GM18873 (cell line): Measurements from ENCODE around the gene SLC22A12.
"Not testable (repeated sequence)": the region's sequence is repeated elsewhere in the genome, so short reads cannot be mapped to it uniquely, and the experiment has no call there.

Experiments used
- ATAC-seq: cut with Tn5 transposase; IDR thresholded peaks from one replicate; pipeline ENCODE4 v1.9.1; 2021; ENCODE audit warnings: mild to moderate bottlenecking, moderate library complexity, moderate number of reproducible peaks; ENCODE audit not compliant: unreplicated experiment, low FRiP score

SLC22A12 gene

DNA sequence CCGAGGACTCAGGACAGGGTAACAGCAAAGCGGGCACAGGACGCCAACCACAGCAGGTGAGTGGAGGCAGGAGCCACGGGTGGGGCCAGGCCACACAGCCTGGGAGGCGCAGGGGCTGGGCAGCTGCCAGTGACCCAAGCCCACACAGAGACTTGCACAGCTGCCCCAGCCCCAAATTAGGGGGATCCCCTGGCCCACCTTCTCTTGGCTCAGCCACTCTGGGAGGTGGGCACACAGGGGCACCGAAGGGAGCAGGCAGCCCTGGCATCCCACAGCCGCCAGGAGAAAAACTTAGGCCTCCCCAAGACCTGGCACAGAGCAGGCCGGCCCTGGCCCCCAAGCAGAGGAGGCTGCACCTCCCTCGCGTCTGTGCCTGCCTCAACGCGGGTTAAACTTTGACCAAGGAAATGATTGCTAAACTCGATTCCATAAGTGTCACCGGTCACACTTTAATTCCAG lies at the start of gene SLC22A12:
Gene SLC22A12 (plus strand): TSS at position 458 of the 459 bp plus-strand sequence. CDS start 337 bp downstream, outside the sequence.
- no peak for ATAC-seq

DNA sequence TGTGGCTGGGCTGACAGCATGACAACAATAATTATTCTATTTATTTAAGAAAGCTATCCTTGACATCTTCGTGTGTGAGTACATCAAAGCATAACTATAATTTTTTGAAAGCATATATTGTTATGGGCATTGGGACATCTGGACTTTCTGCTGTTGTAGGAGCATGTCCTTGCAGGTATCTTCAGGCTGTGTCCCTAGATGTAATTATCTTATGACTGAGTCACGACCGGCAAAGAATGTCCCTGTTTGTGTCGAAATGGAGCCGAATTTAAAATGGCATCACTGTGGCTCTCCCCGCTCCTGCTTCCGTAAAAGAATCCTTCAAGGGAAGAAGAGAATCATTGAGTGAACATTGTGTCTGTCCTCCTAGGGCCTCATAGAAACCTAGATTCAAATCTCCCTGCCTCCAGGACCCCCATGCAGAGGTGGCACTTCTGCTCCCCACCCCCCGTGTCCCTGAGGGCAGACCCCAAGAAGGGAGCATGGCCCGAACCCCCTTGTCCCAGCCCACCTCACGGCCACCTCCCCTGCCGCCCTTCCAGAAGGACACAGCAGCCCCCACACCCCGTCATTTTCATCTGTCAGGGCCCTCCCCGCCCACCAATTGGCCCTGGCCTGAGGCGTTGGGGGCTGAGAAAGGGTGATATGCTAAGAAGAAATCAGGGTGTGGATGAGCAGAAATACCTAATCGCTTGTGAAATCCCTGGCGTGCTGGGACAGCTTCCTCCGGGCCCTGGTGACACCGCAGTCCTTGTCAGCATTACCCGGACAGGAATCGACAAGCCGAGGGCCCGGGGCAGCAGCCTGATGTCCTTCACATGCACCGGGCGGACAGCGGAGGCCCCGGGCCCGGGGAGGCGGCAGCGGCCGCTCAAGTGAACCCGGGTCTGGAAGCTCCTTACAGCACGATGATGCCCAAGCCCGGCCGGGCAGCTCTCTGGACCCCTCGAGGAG lies 48.6 kb upstream of the SLC22A12 start:
- ATAC-seq = no peak

DNA sequence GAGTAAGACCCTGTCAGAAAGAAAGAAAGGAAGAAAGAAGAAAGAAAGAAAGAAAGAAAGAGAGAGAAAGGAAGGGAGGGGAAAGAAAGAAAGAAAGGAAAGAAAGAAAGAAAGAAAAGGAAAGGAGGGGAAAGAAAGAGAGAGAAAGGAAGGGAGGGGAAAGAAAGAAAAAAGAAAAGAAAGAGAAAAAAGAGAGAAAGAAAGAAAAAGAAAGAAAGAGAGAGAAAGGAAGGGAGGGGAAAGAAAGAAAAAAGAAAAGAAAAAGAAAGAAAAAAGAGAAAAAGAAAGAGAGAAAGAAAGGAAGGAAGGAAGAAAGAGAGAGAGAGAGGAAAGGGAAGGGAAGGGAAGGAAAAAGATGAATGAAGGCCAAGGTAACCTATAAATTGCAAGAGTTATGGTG lies 47.2 kb upstream of the SLC22A12 start:
- no peak for ATAC-seq

DNA sequence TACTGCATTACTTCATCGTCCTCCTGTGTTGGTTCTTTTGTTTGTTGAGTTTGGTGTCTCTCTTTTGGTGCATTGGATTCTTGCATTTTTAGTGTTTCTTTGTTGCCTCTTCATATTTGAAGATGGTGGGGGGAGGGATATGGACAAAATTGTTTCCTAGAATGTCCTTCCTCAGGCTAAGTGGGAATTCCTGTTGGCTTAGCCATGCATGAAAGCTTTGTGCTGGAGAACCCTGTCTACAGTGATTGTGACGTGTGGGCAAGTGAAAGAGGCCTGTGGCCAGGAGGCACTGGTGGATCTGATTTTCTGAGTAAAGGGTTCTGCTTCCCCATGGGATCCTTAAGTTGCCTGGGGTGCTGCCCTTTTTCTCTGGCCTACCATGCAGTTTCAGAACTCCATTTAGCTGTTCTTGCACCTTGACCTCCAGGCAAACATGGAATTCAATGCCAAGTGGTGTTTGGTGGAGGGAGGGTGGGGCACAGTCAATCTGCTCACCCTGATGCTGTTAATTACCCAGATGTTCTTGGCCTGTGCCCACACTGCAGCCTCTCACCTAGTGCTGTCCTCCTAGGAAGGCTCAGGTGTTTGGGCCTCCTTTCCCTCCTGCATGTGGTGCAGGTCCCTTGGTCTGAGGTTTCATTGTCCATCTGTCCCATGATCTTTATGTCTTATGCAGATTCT lies 46.3 kb upstream of the SLC22A12 start:
- ATAC-seq = no peak

DNA sequence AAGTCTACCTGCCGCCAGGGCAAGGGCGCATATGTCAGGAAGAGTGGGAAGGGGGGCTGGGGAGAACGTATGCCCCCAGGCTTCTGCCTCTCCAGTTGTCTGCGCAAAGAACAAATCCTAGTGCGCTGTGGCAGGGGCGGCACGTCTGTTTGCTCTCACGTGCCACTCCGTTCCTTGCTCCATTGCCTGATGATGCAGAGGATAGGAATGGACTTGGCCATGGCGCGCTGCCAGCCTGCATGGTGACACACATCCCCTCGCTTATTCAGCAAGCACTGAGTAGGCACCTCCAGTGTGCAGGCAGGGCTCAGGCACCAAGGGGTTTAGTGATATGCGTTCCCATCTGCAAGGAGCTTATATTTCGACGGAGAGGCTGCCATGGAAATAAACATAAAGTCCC lies 45.4 kb upstream of the SLC22A12 start:
- no peak for ATAC-seq

DNA sequence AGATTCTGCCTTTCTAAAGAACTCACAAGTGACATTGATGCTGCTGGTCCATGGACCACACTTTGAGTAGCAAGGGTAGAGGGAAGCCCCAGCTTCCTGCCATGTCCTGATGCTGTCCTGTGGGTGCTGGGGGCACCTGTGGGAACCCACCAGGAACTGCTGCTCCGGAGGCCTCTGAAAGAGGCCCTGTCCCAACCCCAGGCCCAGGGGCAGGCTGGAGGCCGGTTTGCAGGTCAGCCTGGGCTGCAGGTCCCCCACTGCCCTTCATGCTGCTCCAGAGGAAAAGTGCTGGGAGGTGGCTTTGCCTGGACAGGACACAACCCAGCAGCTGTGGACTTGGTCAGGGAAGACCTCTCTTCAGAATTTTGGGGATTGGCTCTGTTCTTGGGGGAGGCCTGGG lies 44.8 kb upstream of the SLC22A12 start:
- no peak for ATAC-seq

DNA sequence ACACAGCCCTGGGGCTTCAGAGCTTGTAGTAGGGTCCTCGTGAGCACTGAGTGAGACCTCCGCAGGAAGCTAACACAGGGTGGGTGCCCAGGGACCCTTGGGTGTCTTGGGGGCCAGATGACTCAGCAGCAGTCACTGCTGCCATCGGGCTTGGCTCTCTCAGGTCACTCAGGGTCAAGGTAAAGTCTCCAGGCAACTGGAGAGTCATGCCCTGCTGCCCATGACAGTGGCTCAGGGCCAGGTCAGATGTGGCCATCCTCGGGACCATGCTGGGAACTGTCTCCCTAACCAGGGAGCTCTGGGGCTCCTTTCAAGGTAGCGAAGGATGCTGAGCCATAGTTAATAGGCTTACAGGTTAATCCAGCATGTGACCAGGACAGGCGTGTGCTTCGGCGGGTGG lies 44.4 kb upstream of the SLC22A12 start:
- no peak for ATAC-seq

DNA sequence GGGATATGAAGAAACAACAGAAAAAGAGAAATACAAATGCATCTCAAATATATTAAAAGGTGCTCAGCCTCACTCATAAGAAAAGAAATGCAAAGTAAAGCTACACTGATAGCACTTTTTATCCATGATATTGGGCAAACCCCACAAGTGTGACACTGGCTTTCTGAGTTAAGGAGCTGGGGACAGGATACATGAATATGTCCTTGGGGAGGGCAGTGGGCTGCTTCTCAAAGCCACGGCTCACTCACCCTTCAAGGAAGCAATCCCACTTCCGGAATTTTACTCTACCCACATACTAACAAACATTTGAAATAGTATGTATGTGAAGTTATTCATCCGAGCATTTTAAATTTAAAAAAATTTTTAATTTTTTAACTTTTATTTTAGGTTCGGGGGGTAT lies 41.1 kb upstream of the SLC22A12 start:
- no peak for ATAC-seq

DNA sequence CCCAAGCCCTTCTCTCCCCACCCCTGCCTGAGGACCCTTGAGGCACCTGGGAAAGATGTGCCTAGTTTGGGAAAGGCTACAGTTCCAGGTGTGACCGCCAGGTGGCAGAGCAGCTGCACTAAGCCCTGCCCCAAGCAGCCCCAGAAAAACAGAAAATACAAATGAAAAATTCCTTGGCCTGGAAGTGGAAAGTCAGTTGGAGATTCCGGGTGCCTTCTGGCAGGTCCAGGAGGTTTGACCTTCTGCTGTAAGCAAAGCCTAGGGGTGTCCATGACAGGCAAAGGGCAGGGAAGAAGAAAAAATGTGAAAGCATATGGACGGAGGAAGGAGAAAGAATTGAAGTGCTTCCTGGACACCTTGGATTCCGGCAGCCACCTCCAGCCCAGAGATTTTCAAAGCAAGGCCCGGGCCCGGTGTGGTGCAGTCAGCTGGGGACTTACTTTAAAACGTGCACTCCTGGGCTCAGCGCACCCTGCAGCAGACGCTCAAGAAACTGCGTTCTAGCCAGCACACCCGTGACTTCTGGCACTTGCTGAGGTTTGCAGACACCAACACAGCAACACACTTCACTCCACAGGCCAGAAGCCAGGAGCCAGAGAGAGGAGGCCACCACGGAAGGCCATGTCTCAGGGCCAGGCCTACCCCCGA lies 37.3 kb upstream of the SLC22A12 start:
- no peak for ATAC-seq

DNA sequence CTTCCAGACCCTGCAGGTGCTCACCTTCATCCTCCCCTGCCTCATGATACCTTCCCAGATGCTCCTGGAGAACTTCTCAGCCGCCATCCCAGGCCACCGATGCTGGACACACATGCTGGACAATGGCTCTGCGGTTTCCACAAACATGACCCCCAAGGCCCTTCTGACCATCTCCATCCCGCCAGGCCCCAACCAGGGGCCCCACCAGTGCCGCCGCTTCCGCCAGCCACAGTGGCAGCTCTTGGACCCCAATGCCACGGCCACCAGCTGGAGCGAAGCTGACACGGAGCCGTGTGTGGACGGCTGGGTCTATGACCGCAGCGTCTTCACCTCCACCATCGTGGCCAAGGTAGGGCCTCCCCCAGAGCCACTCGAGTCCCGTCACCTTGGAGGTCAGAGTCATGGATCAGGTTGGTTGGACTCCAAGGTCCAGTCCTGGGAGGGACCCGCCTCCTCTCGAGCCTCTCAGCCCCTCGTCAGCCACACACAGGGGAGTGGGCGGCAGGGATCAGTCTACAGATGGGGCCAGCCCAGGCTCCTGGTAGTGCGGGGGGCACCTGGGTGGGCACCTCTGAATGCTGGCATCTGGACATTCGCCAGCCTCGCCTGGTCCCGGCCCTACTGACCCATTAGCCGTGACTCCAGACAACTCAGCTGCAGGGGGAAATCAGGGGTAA lies 34.8 kb upstream of the SLC22A12 start:
- no peak for ATAC-seq

DNA sequence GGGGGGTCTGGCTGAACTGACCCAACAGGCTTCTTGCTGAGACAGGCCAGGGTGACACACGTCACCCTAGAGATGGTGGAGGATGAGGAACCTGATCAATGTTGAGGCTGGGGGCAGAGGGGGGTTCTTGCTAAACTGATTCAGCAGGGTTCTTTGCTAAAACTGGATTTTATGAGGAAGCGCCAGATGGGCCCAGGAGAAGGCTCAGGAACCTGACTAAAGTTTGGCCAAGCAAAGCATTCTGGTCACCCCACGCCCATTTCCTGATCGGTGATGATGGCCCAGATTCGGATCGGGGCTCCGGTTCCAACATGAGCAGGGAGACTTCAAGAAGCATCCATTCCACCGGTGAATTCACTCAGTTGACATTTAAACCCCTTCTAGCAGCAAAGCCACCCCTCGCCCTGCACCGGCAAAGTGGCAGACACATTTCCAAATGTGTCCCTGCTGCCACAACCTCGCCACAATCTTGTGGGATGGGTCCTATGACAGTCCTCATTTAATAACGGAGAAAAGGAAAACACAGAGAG lies 34.2 kb upstream of the SLC22A12 start:
- ATAC-seq = no peak

DNA sequence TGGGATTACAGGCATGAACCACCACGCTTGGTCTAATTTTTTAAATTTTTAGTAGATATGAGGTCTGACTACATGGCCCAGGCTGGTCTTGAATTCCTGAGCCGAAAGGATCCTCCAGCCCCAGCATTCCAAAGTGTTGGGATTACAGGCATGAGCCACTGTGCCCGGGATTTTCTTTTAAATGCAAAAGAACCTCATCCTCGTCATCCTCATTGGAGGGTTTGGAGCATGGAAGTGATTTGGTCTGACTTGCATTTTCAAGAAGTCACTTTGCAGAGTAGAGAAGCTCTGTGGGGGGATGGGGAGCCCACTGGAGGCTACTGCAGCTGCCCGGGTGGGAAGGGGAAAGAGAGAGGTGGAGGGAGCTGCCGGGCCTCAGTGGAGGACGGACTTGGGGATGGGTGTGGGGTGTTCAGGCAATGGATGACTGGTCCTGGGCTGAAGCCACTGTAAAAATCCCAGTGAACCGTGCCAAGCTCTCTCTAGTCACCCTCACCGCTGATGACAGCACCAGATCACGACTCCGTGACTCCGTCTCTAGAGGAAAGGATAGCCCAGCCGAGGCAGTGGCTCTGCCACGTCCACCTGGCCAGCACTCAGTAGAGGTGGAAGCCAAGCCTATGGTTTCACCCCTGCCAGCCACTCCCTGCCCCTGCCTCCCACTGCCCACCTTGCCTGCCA lies 32.8 kb upstream of the SLC22A12 start:
- ATAC-seq = no peak

DNA sequence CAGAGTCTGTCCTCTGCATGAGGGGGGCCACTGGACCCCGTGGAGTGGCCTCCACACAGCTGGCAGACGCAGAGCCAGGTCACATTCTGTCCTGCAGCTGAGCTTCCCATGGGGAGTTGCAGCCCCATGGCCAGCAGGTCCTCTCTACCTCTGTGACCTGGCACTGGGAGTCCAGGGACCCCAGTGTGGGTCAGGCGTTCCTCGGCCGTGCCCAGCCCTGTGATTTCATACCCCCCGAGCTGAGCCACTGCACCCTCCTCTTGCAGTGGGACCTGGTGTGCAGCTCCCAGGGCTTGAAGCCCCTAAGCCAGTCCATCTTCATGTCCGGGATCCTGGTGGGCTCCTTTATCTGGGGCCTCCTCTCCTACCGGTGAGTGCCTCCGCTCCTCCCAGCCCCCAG lies 32.2 kb upstream of the SLC22A12 start:
- no peak for ATAC-seq

DNA sequence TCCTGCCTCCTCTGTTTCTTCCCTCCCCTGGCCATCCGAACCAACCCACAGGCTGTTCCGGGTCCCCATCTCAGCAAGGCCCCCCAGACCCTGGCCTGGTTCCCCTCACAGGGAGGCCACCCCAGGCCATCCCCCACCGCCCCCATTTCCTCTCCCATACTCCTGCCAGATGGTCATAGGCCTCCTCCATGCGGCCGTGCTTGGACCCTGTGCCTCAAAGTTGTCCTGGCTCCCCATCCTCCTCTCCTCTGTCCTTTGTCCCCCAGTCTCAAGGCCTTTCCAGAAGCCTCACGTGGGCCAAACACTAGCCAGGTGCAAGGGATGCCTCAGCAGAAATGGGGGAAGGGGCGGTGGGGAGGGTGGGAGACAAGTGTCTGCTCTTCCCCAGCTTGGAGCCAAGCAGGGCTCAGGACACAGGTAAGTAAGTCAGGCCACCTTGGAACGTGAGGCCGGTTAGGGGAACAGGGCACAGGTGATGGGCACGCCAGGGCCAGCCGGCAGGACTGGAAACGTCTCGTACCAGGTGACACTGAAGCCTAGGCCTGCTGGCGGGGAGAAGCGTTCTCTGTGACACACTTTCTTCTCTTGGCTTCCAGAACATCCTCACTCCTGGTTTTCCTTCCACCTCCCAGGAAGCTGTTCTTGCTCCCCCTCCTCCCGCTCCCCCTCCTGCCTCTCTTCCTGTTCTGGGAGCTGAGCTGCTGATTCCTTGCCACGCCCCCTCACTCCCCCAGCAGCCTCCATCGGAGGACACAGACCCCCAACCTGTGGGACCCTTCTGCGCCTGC lies 31.5 kb upstream of the SLC22A12 start:
- ATAC-seq = no peak

DNA sequence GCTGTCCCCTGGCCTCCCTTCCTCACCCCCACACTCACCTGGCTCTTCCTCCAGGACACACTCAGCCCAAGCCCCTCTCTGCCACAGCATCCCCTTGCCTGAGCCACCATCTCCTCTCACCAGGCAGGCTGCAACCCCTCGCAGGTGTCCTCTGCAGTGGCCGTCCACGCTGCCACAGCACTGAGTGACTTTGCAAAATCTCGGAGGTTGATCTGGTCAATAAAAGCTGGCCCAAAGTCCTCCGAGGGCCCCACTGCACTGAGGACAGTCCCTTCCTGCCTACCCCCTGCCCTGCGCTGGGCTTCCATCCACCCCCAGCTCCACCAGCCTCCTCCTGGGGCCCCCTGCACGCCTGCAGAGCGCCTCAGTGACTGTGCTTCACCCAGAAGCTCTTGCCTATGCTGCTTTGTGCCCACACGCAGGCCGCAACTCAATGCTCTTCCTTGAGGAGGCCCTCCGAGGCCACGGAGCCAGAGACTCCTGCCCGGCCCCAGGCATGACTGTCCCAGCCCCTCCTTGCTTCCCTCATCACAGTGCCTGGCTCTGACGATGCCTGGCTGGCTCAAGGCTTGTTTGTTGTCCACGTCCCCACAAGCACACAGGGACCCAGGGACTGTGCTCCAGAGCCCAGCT lies 30.8 kb upstream of the SLC22A12 start:
- no peak for ATAC-seq

DNA sequence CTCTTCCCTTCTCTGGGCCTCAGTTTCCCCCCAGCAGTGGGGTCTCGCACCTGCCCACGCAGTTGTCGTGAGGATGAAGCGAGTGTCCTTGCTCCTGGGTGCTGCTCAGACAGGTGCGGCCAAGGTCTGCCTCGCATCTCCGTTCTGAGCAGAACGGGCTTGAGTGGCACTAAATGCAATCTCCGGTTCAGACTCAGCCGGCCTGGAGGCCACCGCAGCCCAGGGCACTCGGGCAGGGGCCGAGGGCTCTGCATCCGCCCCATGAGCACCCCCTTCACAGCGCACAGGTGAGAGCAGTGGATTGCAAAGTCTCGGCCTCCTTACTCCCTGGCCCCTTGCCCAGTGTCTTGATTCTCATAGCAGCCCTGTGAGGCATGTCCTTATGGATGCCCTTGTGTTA lies 30.1 kb upstream of the SLC22A12 start:
- no peak for ATAC-seq

DNA sequence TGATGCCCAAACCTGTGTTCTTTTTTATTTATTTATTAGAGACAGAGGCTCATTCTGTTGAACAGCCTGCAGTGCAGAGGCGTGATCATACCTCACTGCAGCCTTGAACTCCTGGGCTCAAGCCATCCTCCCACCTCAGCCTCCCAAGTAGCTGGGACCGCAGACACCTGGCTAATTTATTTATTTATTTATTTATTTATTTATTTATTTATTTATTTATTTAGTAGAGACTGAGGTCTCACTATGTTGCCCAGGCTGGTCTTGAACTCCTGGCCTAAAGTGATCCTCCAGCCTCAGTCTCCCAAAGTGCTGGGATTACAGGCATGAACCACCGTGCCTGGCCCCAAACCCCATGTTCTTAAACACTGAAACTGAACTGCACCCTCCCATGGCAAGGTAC lies 29.6 kb upstream of the SLC22A12 start:
- ATAC-seq = not testable (repeated sequence)

DNA sequence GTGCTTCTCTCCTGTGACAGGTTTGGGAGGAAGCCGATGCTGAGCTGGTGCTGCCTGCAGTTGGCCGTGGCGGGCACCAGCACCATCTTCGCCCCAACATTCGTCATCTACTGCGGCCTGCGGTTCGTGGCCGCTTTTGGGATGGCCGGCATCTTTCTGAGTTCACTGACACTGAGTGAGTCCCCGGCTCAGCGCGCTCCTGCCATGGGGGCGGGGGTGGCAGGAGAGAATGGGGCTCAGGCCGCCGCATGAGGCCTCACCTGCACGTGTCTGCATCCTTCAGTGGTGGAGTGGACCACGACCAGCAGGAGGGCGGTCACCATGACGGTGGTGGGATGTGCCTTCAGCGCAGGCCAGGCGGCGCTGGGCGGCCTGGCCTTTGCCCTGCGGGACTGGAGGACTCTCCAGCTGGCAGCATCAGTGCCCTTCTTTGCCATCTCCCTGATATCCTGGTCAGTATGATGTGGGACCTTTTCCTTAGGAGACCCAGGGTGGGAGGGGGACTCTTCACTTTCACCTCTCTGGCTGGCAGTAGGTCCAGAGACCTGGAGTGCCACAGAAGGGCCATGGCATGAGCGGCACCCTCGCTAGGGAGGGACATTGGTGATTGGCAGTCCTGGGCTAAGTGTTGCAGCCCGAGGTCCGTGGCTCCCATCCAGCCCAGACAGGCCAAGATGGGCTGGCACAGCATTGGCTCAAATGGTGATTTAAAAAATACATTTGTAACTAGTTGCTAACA lies 28.9 kb upstream of the SLC22A12 start:
- no peak for ATAC-seq
